NCI-H1436 treated with DMSO at 0.1 percent for 48 hours (cell line): ENCODE results near the gene TGDS.
"Not testable (repeated sequence)": the region's sequence is repeated elsewhere in the genome, so short reads cannot be mapped to it uniquely, and the experiment has no call there.

ENCODE experiments used
- DNase-seq: peaks from one replicate; lab custom pipeline; 2025; lab: John Stamatoyannopoulos, UW

The TGDS gene

GRCh38 chr13:94595950-94596574 is at the start of gene TGDS:
Gene TGDS (minus strand): TSS chr13:94596152. CDS start chr13:94596136, 16 bp downstream.
- peak; percentile 52 for DNase-seq

- DNase-seq = peak; percentile 65
These were observed 45.5 kb upstream of the TGDS start for GRCh38 chr13:94641409-94641941.

- no peak for DNase-seq
These were observed 44.8 kb upstream of the TGDS start for GRCh38 chr13:94640721-94641120.

GRCh38 chr13:94637677-94638076 is 41.7 kb upstream of the TGDS start:
- not testable (repeated sequence) for DNase-seq

GRCh38 chr13:94636942-94637578 is 41.1 kb upstream of the TGDS start:
- DNase-seq = no peak

GRCh38 chr13:94636096-94636495 is 40.1 kb upstream of the TGDS start:
- DNase-seq = not testable (repeated sequence)

- DNase-seq = no peak
These were observed 36.5 kb upstream of the TGDS start for GRCh38 chr13:94632226-94632980.

GRCh38 chr13:94630858-94631257 is 34.9 kb upstream of the TGDS start:
- DNase-seq = no peak

- no peak for DNase-seq
These were observed 27.4 kb upstream of the TGDS start for GRCh38 chr13:94623316-94623715.

- DNase-seq = no peak
These were observed 26.4 kb upstream of the TGDS start for GRCh38 chr13:94622344-94622743.

GRCh38 chr13:94620286-94620896 is 24.4 kb upstream of the TGDS start:
- DNase-seq = no peak

- DNase-seq = no peak
These were observed 21.5 kb upstream of the TGDS start for GRCh38 chr13:94617389-94618000.

GRCh38 chr13:94613051-94613450 is 17.1 kb upstream of the TGDS start:
- DNase-seq = no peak

- DNase-seq = no peak
These were observed 16.1 kb upstream of the TGDS start for GRCh38 chr13:94612050-94612449.

GRCh38 chr13:94610475-94610874 is 14.5 kb upstream of the TGDS start:
- DNase-seq = no peak

- DNase-seq = no peak
These were observed 13.2 kb upstream of the TGDS start for GRCh38 chr13:94609196-94609595.

- DNase-seq = no peak
These were observed 12.6 kb upstream of the TGDS start for GRCh38 chr13:94608586-94608985.

GRCh38 chr13:94607939-94608338 is 12.0 kb upstream of the TGDS start:
- DNase-seq = no peak

- no peak for DNase-seq
These were observed 11.1 kb upstream of the TGDS start for GRCh38 chr13:94607056-94607455.

GRCh38 chr13:94602467-94602866 is 6.5 kb upstream of the TGDS start:
- DNase-seq = no peak

- DNase-seq = peak; percentile 98
These were observed 5.8 kb upstream of the TGDS start, which contains the start of gene GPR180 for GRCh38 chr13:94601446-94602431. Gene GPR180 (plus strand): TSS chr13:94601857. CDS start chr13:94601928, 71 bp downstream.
